OCI-LY7 (cell line): Measurements from ENCODE around the gene INHBE. TPM values are rescaled to one million over a fixed set of nuclear protein-coding genes. Genes with fewer than 3 reads are reported as not detected.

Experiments
- BruUV-seq: library from RNA; stranded (reverse); fragments of 400-500 nt; replicated peaks from 2 replicates; lab custom pipeline; 2021; lab: Mats Ljungman, UMichigan
- CTCF ChIA-PET: fragments of 300-600 bp; sonication (Branson Sonifier 250); formaldehyde crosslinking; loops from one replicate; lab custom pipeline; 2022; ENCODE audit warnings: antibody characterized with exemption; ENCODE audit not compliant: unreplicated experiment; lab: Charles Lee
- POLR2A ChIA-PET: fragments of 300-600 bp; sonication (Branson Sonifier 250); formaldehyde crosslinking; loops from one replicate; lab custom pipeline; 2022; ENCODE audit warnings: antibody characterized with exemption; lab: Charles Lee
- DNase-seq: peaks from one replicate; pipeline ENCODE4 v3.0.0-alpha.2; 2015; ENCODE audit warnings: low spot score
- H2AFZ ChIP-seq: fragments of 200-600 bp; sonication (generic), shearing (Covaris generic); 2 replicates; pipeline ENCODE4 v1.6.1; 2014; ENCODE audit warnings: mild to moderate bottlenecking, antibody characterized with exemption, low read length, moderate library complexity
- H3K27ac ChIP-seq: fragments of 200-600 bp; sonication (generic); 2 replicates; pipeline ENCODE4 v1.5.1; 2014; ENCODE audit warnings: mixed run types, low read depth, mild to moderate bottlenecking, moderate library complexity, low read length, inconsistent platforms; ENCODE audit not compliant: poor library complexity, severe bottlenecking
- H3K36me3 ChIP-seq: fragments of 200-600 bp; sonication (generic); 2 replicates; pipeline ENCODE4 v1.6.1; 2014; ENCODE audit warnings: mild to moderate bottlenecking, antibody characterized with exemption, low read length, moderate library complexity, mixed read lengths; ENCODE audit not compliant: insufficient read depth
- H3K4me1 ChIP-seq: fragments of 200-600 bp; sonication (generic); 2 replicates; pipeline ENCODE4 v1.5.1; 2014; ENCODE audit warnings: mild to moderate bottlenecking, low read length; ENCODE audit not compliant: insufficient read depth, poor library complexity, severe bottlenecking
- H3K4me2 ChIP-seq: fragments of 200-600 bp; sonication (generic); 2 replicates; pipeline ENCODE4 v1.6.1; 2014; ENCODE audit warnings: mild to moderate bottlenecking, low read length
- H3K4me3 ChIP-seq: fragments of 200-600 bp; sonication (generic); 2 replicates; pipeline ENCODE4 v1.5.1; 2014; ENCODE audit warnings: mild to moderate bottlenecking, low read depth, low read length; ENCODE audit not compliant: poor library complexity, severe bottlenecking
- H3K79me2 ChIP-seq: fragments of 200-600 bp; sonication (generic); 2 replicates; pipeline ENCODE4 v1.6.1; 2016; ENCODE audit warnings: low read depth, mild to moderate bottlenecking, low read length, moderate library complexity, mixed read lengths; ENCODE audit not compliant: insufficient read depth
- H3K9me2 ChIP-seq: fragments of 200-600 bp; sonication (generic); 2 replicates; pipeline ENCODE4 v1.6.1; 2016; ENCODE audit warnings: mild to moderate bottlenecking, low read length, mixed read lengths; ENCODE audit not compliant: insufficient read depth
- H3K9me3 ChIP-seq: fragments of 200-600 bp; sonication (generic); 2 replicates; pipeline ENCODE4 v1.6.1; 2014; ENCODE audit warnings: mild to moderate bottlenecking, mixed run types, low read length, mixed read lengths
- H4K20me1 ChIP-seq: fragments of 200-600 bp; sonication (generic); 2 replicates; pipeline ENCODE4 v1.6.1; 2014; ENCODE audit warnings: mild to moderate bottlenecking, antibody characterized with exemption, low read length, moderate library complexity, mixed read lengths; ENCODE audit not compliant: insufficient read depth
- EZH2phosphoT487 ChIP-seq: fragments of 200-600 bp; sonication (generic); IDR thresholded peaks from 2 replicates; pipeline ENCODE4 v1.6.1; 2018; ENCODE audit warnings: low read depth, borderline replicate concordance, mild to moderate bottlenecking, mixed run types, antibody characterized with exemption, low read length, moderate library complexity, mixed read lengths
- intact Hi-C: fragments of 100-400 bp; cut with micrococcal nuclease; formaldehyde crosslinking; loops from one replicate; pipeline ENCODE4 v1.10.0; 2022; ENCODE audit not compliant: unreplicated experiment
- total RNA-seq, 2 experiments: library from RNA; depleted of rRNA in 1 of 2; stranded (reverse); fragments of >200 nt in 1 of 2; shearing (Covaris generic) in 1 of 2; gene quantifications; 2 replicates each; pipeline ENCODE4 v1.2.3, GENCODE V29; 2014 to 2022
- TF ChIP-seq, protein P1 (sequence below): fragments of 200-600 bp; sonication (generic); conservative IDR thresholded peaks from 2 replicates; pipeline ENCODE4 v1.5.1; 2014; ENCODE audit warnings: mild to moderate bottlenecking, antibody characterized with exemption, low read length, moderate library complexity, mixed read lengths

The INHBE gene
- total RNA-seq, 2 experiments from 2014 or later = 3.2 to 4.0 TPM

DNA sequence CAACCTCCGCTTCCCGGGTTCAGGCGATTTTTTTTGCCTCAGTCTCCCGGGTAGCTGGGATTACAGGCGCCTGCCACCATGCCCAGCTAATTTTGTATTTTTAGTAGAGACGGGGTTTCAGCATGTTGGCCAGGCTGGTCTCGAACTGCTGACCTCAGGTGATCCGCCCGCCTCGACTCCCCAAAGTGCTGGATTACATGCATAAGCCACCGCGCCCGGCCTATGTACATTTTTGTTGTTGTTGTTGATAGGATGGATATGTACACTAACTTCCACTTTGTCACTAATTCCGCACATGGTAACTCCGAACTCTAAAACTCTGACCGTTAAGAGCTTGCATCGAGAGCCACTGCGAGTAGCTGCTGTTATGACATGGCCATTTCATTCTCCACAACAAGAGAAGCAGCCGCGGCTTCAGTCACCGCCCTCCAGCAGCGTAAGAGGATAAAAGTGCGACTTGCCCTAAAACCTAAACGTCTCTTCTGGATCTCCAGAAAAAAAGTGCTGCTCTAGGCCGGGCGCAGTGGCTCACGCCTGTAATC, 32.0 kb downstream of the INHBE start:
- intact Hi-C loops = loop anchor here (1.0 kb wide), 1 partner anchor 33 kb away; the partner anchor contains the start of gene DDIT3
- H3K36me3 ChIP-seq = peaks cover 42% of the 10 kb centered on the region
- no peak overlapping the region for H3K27ac ChIP-seq
- TF ChIP-seq, protein P1, sequence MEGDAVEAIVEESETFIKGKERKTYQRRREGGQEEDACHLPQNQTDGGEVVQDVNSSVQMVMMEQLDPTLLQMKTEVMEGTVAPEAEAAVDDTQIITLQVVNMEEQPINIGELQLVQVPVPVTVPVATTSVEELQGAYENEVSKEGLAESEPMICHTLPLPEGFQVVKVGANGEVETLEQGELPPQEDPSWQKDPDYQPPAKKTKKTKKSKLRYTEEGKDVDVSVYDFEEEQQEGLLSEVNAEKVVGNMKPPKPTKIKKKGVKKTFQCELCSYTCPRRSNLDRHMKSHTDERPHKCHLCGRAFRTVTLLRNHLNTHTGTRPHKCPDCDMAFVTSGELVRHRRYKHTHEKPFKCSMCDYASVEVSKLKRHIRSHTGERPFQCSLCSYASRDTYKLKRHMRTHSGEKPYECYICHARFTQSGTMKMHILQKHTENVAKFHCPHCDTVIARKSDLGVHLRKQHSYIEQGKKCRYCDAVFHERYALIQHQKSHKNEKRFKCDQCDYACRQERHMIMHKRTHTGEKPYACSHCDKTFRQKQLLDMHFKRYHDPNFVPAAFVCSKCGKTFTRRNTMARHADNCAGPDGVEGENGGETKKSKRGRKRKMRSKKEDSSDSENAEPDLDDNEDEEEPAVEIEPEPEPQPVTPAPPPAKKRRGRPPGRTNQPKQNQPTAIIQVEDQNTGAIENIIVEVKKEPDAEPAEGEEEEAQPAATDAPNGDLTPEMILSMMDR = no peak
- no peak for TF ChIP-seq EZH2phosphoT487
- POLR2A ChIA-PET = interaction anchor here (0.6 to 1.0 kb wide), 3 partner anchors 10 to 214 kb away, joined by 3 to 8 read pairs (median 4); no protein-coding TSS in a partner anchor
- CTCF ChIA-PET = interaction anchor here (0.9 kb wide), 1 partner anchor 10 kb away, joined by 3 read pairs; no protein-coding TSS in a partner anchor
- no peak for DNase-seq
- BruUV-seq = no TSS peak
- peaks cover 37% of the 10 kb centered on the region for H3K79me2 ChIP-seq
- H3K4me1 ChIP-seq = peaks cover 29% of the 10 kb centered on the region
- H4K20me1 ChIP-seq = no peaks in the 10 kb centered on the region; the same call in 1 of the 2 replicates
- no peaks in the 10 kb centered on the region for H3K9me3 ChIP-seq
- H3K9me2 ChIP-seq = no peaks in the 10 kb centered on the region
- H3K4me2 ChIP-seq = peak overlapping the region; percentile 22; the same call in 1 of the 2 replicates
- H3K4me3 ChIP-seq = no peak overlapping the region
- H2AFZ ChIP-seq = peak overlapping the region; percentile 37; the same call in 1 of the 2 replicates

DNA sequence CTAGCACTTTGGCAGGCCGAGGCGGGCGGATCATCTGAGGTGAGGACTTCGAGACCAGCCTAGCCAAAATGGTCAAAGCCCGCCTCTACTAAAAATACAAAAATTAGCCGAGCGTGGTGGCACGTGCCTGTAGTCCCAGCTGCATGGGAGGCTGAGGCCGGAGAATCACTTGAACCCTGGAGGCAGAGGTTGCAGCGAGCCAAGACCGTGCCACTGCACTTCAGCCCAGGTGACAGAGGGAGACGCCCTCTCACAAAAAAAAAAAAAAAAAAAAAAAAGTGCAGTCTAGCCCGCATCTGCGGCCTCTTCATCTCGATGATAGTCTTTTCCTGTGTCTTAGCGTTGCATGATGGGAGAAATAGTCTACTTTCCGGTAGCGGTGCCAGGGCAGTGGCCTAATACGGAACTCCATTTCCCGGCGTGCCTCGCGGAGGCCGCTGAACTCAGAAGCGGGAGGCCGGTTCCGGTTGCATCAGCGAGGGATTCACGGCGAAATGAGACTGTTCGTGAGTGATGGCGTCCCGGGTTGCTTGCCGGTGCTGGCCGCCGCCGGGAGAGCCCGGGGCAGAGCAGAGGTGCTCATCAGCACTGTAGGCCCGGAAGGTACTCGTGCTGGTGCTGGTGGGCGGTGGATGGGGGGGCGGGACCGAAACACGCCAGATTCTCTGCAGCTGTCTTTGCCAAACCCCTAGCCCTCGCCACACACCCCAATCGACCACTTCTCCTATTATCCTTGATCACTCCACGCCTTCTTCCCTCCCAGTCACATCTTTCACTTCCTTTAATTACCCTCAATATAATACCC, 32.7 kb downstream of the INHBE start, which contains the start of gene MARS1:
Gene MARS1, plus strand, starts transcription at position 472 of the 805 bp plus-strand sequence. Its CDS starts 23 bp downstream, at position 495.
- Histone ChIP-seq H3K27ac (peak within 1 kb of the TSS; percentile 65), H3K4me1 (peaks cover 26% of the 10 kb centered on the region), H4K20me1 (no peaks in the 10 kb centered on the region; the same call in 1 of the 2 replicates), H3K79me2 (peaks cover 37% of the 10 kb centered on the region), H3K9me2 (no peaks in the 10 kb centered on the region), H3K36me3 (peaks cover 48% of the 10 kb centered on the region), H2AFZ (peak within 1 kb of the TSS; percentile 37; the same call in 1 of the 2 replicates), H3K4me3 (peak within 1 kb of the TSS; percentile 98), H3K9me3 (no peaks in the 10 kb centered on the region), H3K4me2 (peak within 1 kb of the TSS; percentile 86)
- DNase-seq = peak; percentile 99
- TSS peak; percentile 82 for BruUV-seq
- ChIA-PET CTCF (interaction anchor here (0.9 kb wide), 1 partner anchor 11 kb away, joined by 3 read pairs; no protein-coding TSS in a partner anchor), POLR2A (interaction anchor here (0.6 to 1.0 kb wide), 2 partner anchors 11 to 213 kb away, joined by 4 to 8 read pairs; no protein-coding TSS in a partner anchor)
- intact Hi-C loops = loop anchor here (1.0 kb wide), 1 partner anchor 33 kb away; the partner anchor contains the start of gene DDIT3
- TF ChIP-seq, protein P1 = peak; percentile 62
- TF ChIP-seq EZH2phosphoT487 = no peak
